Measurements from ENCODE around the gene ARL8B. TPM values are rescaled to one million over a fixed set of nuclear protein-coding genes. Genes with fewer than 3 reads are reported as not detected.

Gene ARL8B
- total and polyA plus RNA-seq, 10 of the 15 experiments (the other 5 are each of a cell fraction or from before 2014, with no cell fraction given) = 22.0 to 80.6 (median 43.7) TPM

- POLR2A ChIA-PET = no interaction called here
- no peaks in the 10 kb centered on the region for H3K79me2 ChIP-seq (ENCODE audit: control insufficient read depth, insufficient read depth, low read length)
- FAIRE-seq = no peak
- peak; percentile 40; the same call in 1 of the 3 replicates for ATAC-seq
- H4K20me1 ChIP-seq (ENCODE audit: control insufficient read depth, insufficient read depth) = no peaks in the 10 kb centered on the region
- no peaks in the 10 kb centered on the region for H3K9me3 ChIP-seq (replicated peaks; ENCODE audit: control insufficient read depth, insufficient read depth, low read length)
- H3K27me3 ChIP-seq (replicated peaks in 1 of 2; ENCODE audit: control insufficient read depth in 2 of 2, insufficient read depth in 2 of 2, low read length in 1 of 2) = peaks cover 0 to 2% of the 10 kb centered on the region in 2 experiments; a peak in 1 of 4 replicates
- no peak overlapping the region for H3K4me3 ChIP-seq
- DNase-seq (ENCODE audit: low read depth, low spot score) = no peak
- TF ChIP-seq E4F1 (IDR thresholded peaks at IDR 0.05; ENCODE audit: borderline replicate concordance, partially characterized antibody) (no peak), TBL1XR1 (IDR thresholded peaks at IDR 0.05; ENCODE audit: low read depth, low read length) (no peak), ZZZ3 (IDR thresholded peaks at IDR 0.05; ENCODE audit: control insufficient read depth, insufficient read length, low read depth) (no peak), CBX5 (IDR thresholded peaks at IDR 0.05; ENCODE audit: low read depth) (no peak), MTA3 (IDR thresholded peaks at IDR 0.05; ENCODE audit: borderline replicate concordance, low read length) (no peak), NR2C1 (IDR thresholded peaks at IDR 0.05) (no peak), PRDM15 (CRISPR knock-in tag; IDR thresholded peaks at IDR 0.05) (no peak), KDM1A (IDR thresholded peaks at IDR 0.05; ENCODE audit: borderline replicate concordance) (no peak), HDGF (IDR thresholded peaks at IDR 0.05) (no peak), BMI1 (IDR thresholded peaks at IDR 0.05; ENCODE audit: borderline replicate concordance) (no peak)
- WGBS (ENCODE audit: insufficient coverage, insufficient replicate concordance, low lambda C conversion rate, missing lambda C conversion rate) = 32% methylated on average over 3 of the region's 3 CpGs
- BruUV-seq (replicated peaks) = no TSS peak
- H3K4me2 ChIP-seq (ENCODE audit: control insufficient read depth, insufficient read depth) = no peak overlapping the region
- RAD21 ChIA-PET (ENCODE audit: unreplicated experiment) = no interaction called here
- SMC1A ChIA-PET (ENCODE audit: uncharacterized antibody, unreplicated experiment) = no interaction called here
- no peaks in the 10 kb centered on the region for H3K36me3 ChIP-seq (ENCODE audit: control insufficient read depth in 2 of 2, insufficient read depth in 2 of 2, low read length in 1 of 2)
- in situ Hi-C loops (cut with MboI) = no loop called here
- H3K27ac ChIP-seq (ENCODE audit: control insufficient read depth, insufficient read depth) = no peak overlapping the region
- CTCF ChIA-PET = no interaction called here
- intact Hi-C loops (cut with micrococcal nuclease; ENCODE audit: unreplicated experiment) = no loop called here
- H2AFZ ChIP-seq (ENCODE audit: control insufficient read depth, low read depth, low read length) = no peak overlapping the region
- no peak overlapping the region for H3K9ac ChIP-seq (ENCODE audit: control insufficient read depth, insufficient read depth, low read length)
- no peaks in the 10 kb centered on the region for H3K4me1 ChIP-seq (ENCODE audit: control insufficient read depth, insufficient read depth, low read length)
These were observed 19.6 kb upstream of the ARL8B start for GRCh38 chr3:5102532-5102931.

Data from GM12878 (cell line).